ENCODE measurements around the gene PPOX. TPM values are rescaled to one million over a fixed set of nuclear protein-coding genes. Genes with fewer than 3 reads are reported as not detected.

Gene PPOX
- total RNA-seq, 4 donors from 2014 or later = 11.3 to 40.5 (median 21.6) TPM

DNA sequence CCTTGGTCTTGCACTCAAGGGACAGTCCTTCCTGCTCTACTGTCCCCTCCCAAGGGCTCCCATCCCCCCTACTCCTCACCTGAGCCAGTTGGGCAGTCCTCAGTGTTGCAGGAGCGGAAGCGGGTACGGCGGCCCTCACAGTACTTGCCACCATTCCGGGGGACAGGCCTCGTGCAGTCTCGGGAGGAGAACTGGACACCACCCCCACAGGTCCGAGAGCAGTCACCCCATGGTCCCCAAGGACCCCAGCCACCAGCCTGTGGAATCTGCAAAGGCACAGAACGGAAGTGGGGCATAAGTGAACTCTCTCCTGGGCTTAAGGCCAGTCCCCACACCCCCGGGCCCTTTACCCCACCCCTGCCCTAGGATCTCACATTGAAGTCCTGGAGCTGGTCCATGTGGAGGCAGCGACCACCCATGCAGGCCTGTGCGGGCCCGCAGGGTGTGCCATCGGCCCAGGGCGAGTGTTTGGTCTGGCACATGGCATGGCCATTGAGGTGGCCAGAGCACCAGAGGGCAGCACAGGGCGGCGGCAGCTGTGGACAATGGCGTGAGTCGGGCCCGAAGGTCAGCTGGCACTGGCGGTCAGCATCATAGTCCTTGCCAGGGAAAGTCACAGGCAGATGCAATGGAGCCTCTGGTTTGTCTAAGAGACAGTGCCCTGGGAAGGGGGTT, 27.5 kb downstream of the PPOX start:
- intact Hi-C loops (cut with DNase I; ENCODE audit: low total_unique reads) = no loop called here

DNA sequence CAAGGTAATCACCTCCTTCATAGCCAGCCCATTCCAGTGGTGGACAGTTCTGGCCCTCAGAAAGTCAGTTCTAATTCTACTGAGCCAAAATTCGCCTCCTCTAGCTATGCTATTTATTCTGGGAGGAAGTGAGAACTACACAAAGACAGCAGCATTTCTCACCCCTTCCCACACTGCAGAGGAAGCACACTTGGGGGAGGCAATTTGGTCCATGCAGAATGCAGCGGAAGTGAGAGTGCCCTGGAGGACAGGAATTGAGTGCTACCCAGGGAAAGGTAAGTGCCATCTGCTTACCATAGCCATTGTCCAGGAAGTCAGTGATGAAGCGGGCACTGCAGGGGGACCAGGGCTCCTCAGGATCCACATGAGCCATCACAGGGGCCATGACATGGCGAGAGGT, 28.9 kb downstream of the PPOX start:
- intact Hi-C loops (cut with DNase I; ENCODE audit: low total_unique reads) = no loop called here
- Histone ChIP-seq H3K36me3 (no peaks in the 10 kb centered on the region), H3K4me1 (peaks cover 11 to 19% of the 10 kb centered on the region in 2 donors), H3K4me3 (no peak overlapping the region), H3K27ac (no peak overlapping the region), H3K27me3 (no peaks in the 10 kb centered on the region), H3K9me3 (no peaks in the 10 kb centered on the region)
- TF ChIP-seq, protein P1, sequence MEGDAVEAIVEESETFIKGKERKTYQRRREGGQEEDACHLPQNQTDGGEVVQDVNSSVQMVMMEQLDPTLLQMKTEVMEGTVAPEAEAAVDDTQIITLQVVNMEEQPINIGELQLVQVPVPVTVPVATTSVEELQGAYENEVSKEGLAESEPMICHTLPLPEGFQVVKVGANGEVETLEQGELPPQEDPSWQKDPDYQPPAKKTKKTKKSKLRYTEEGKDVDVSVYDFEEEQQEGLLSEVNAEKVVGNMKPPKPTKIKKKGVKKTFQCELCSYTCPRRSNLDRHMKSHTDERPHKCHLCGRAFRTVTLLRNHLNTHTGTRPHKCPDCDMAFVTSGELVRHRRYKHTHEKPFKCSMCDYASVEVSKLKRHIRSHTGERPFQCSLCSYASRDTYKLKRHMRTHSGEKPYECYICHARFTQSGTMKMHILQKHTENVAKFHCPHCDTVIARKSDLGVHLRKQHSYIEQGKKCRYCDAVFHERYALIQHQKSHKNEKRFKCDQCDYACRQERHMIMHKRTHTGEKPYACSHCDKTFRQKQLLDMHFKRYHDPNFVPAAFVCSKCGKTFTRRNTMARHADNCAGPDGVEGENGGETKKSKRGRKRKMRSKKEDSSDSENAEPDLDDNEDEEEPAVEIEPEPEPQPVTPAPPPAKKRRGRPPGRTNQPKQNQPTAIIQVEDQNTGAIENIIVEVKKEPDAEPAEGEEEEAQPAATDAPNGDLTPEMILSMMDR (IDR thresholded peaks at IDR 0.05) = no peak
- TF ChIP-seq POLR2A (IDR thresholded peaks at IDR 0.05) = no peak
- no peak for DNase-seq

More for the DNA sequence above, 27.5 kb downstream of the PPOX start:
- peak overlapping the region in 1 of 2 donors; percentile 43 for H3K27ac ChIP-seq
- TF ChIP-seq, protein P1 (IDR thresholded peaks at IDR 0.05) = peak in 2 of 4 experiments; percentile 13 to 39
- TF ChIP-seq POLR2A (IDR thresholded peaks at IDR 0.05) = no peak
- no peaks in the 10 kb centered on the region for H3K27me3 ChIP-seq
- no peaks in the 10 kb centered on the region for H3K9me3 ChIP-seq
- DNase-seq = no peak
- H3K36me3 ChIP-seq = no peaks in the 10 kb centered on the region
- H3K4me3 ChIP-seq = no peak overlapping the region
- peaks cover 6 to 9% of the 10 kb centered on the region in 2 donors for H3K4me1 ChIP-seq

DNA sequence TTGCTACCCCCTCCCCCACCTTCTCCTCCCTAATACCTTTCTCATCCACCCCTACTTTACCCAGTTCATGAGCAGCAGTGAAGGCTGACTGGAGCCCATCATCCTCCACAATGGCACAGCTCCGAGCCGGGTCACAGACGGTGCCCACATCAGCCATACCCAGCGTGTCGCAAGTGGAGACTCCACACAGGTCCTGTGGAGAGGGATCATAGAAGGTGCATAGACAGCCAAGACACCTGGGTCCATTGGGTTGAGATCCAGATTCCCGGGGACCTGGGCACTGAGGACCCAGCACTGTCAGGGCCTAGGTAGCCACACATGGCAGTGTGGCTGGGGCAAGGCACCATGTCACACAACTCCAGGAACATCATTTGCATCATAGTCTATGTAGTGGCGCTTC, 29.9 kb downstream of the PPOX start:
- H3K9me3 ChIP-seq = no peaks in the 10 kb centered on the region
- no peaks in the 10 kb centered on the region for H3K36me3 ChIP-seq
- TF ChIP-seq, protein P1 (IDR thresholded peaks at IDR 0.05) = no peak
- no peak for TF ChIP-seq POLR2A (IDR thresholded peaks at IDR 0.05)
- intact Hi-C loops (cut with DNase I; ENCODE audit: low total_unique reads) = no loop called here
- peak overlapping the region; percentile 98 to 99 for H3K27ac ChIP-seq
- peak overlapping the region in 1 of 2 donors; percentile 40 for H3K4me3 ChIP-seq
- peaks cover 17 to 29% of the 10 kb centered on the region in 2 donors for H3K4me1 ChIP-seq
- DNase-seq = no peak
- H3K27me3 ChIP-seq = no peaks in the 10 kb centered on the region

DNA sequence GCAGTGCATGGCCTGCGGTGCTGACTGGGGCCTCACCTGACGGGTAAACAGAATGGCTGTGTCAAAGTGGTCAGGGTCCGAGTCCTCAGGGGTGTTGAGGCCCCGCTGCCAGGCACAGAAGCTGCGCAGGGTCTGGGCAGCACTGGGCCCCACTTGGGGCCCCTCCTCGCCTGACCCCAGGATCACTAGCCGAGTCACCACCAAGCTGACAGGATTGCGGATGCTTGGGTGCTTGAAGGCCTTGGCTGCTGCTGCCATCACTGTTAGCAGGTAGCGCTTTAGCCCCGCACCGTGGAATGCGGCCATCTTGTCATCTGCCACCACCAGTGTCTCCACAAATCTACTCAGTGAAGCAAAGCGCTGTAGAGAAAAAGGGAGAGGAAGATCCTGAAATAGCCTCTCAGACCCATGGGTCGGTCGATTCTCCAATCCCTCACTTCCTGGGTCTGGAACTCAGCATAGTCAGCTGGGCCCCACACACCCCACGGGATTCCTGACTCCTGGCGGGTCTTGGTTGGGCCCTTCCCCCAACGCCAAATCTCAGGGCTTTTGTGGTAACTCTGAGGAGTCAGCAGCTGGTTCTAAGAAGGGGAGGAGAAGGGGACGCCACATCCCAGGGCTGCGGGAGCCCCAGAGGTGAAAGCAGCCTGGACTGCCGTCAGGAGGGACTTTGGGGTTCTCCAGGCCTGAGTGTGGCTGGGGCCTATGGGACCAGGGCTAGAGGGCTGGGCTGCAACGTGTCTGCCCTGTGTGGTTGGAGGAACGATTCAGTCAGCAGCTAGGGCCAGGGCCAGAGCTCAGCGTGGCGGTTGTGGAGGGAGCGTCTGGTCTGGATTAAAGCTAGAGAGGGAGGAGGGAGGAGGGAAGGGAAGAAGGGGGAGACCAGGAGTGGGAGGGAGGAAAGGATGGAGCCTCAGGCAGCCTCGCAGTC, 30.6 kb downstream of the PPOX start:
- Histone ChIP-seq H3K4me3 (peak overlapping the region; percentile 18 to 40), H3K4me1 (peaks cover 17 to 31% of the 10 kb centered on the region in 2 donors), H3K9me3 (no peaks in the 10 kb centered on the region), H3K36me3 (no peaks in the 10 kb centered on the region), H3K27ac (peak overlapping the region; percentile 98 to 99), H3K27me3 (no peaks in the 10 kb centered on the region)
- intact Hi-C loops (cut with DNase I; ENCODE audit: low total_unique reads) = no loop called here
- peak; percentile 68 to 73 for DNase-seq
- TF ChIP-seq, protein P1 (IDR thresholded peaks at IDR 0.05) = no peak
- peak; percentile 14 to 30 for TF ChIP-seq POLR2A (IDR thresholded peaks at IDR 0.05)
